Trophoblast cell (in vitro differentiated cells and primary cell): ENCODE measurements around the gene SRR.

Experiments
- DNase-seq, 2 donors: peaks; one replicate each; pipeline ENCODE4 v3.0.0-alpha.2; 2016
- H2AFZ ChIP-seq: 2 replicates; pipeline ENCODE4 v1.6.1; 2013; ENCODE audit warnings: low read length, moderate library complexity, mild to moderate bottlenecking; ENCODE audit not compliant: insufficient read depth, poor library complexity
- H2AK5ac ChIP-seq: 2 replicates; pipeline ENCODE4 v1.6.1; 2013; ENCODE audit warnings: mild to moderate bottlenecking, low read length
- H2BK120ac ChIP-seq: 2 replicates; pipeline ENCODE4 v1.6.1; 2013; ENCODE audit warnings: low read length, mild to moderate bottlenecking, moderate library complexity; ENCODE audit not compliant: insufficient read depth, poor library complexity
- H2BK12ac ChIP-seq: 2 replicates; pipeline ENCODE4 v1.6.1; 2013; ENCODE audit warnings: mild to moderate bottlenecking, low read length, moderate library complexity
- H2BK5ac ChIP-seq: 2 replicates; pipeline ENCODE4 v1.6.1; 2013; ENCODE audit warnings: low read length, low read depth, moderate library complexity, mild to moderate bottlenecking; ENCODE audit not compliant: poor library complexity
- H3K14ac ChIP-seq: 2 replicates; pipeline ENCODE4 v1.6.1; 2013; ENCODE audit warnings: mild to moderate bottlenecking, low read length
- H3K18ac ChIP-seq: 2 replicates; pipeline ENCODE4 v1.6.1; 2013; ENCODE audit warnings: mild to moderate bottlenecking, low read length
- H3K23ac ChIP-seq: 2 replicates; pipeline ENCODE4 v1.6.1; 2013; ENCODE audit warnings: low read length
- H3K27ac ChIP-seq: 2 replicates; pipeline ENCODE4 v1.5.1; 2013; ENCODE audit warnings: low read depth, mild to moderate bottlenecking, inconsistent platforms, low read length, moderate library complexity
- H3K27me3 ChIP-seq: 2 replicates; pipeline ENCODE4 v1.6.1; 2013; ENCODE audit warnings: inconsistent platforms, mild to moderate bottlenecking, low read length, moderate library complexity; ENCODE audit not compliant: insufficient read depth
- H3K36me3 ChIP-seq, 2 experiments: 1 replicate in 1 of 2; 2 replicates in 1 of 2; pipeline ENCODE4 v1.6.1; 2013; ENCODE audit warnings: low read length in 2 of 2, mild to moderate bottlenecking in 2 of 2, moderate library complexity in 1 of 2; ENCODE audit not compliant: insufficient read depth in 2 of 2, control insufficient read depth in 1 of 2
- H3K4ac ChIP-seq: 2 replicates; pipeline ENCODE4 v1.6.1; 2013; ENCODE audit warnings: low read depth, mild to moderate bottlenecking, low read length, moderate library complexity
- H3K4me1 ChIP-seq, 2 experiments: 1 replicate in 1 of 2; 2 replicates in 1 of 2; pipeline ENCODE4 v1.6.1; 2013; ENCODE audit warnings: low read length in 2 of 2, mild to moderate bottlenecking in 2 of 2, moderate library complexity in 1 of 2; ENCODE audit not compliant: insufficient read depth in 2 of 2, control insufficient read depth in 1 of 2
- H3K4me2 ChIP-seq: 2 replicates; pipeline ENCODE4 v1.6.1; 2013; ENCODE audit warnings: inconsistent platforms, mild to moderate bottlenecking, low read length, moderate library complexity
- H3K4me3 ChIP-seq: 2 replicates; pipeline ENCODE4 v1.5.1; 2013; ENCODE audit warnings: mild to moderate bottlenecking, low read depth, low read length, inconsistent platforms
- H3K79me1 ChIP-seq: one replicate; pipeline ENCODE4 v1.6.1; 2013; ENCODE audit warnings: low read length
- H3K79me2 ChIP-seq: 2 replicates; pipeline ENCODE4 v1.6.1; 2013; ENCODE audit warnings: low read length, mild to moderate bottlenecking; ENCODE audit not compliant: control insufficient read depth, insufficient read depth, poor library complexity
- H3K9ac ChIP-seq: 2 replicates; pipeline ENCODE4 v1.6.1; 2013; ENCODE audit warnings: mild to moderate bottlenecking, low read length
- H3K9me3 ChIP-seq: 2 replicates; pipeline ENCODE4 v1.6.1; 2013; ENCODE audit warnings: low read depth, mild to moderate bottlenecking, control low read depth, inconsistent platforms, low read length; ENCODE audit not compliant: insufficient read depth
- H4K12ac ChIP-seq: 2 replicates; pipeline ENCODE4 v1.6.1; 2013; ENCODE audit warnings: low read depth, mild to moderate bottlenecking, low read length, moderate library complexity
- H4K8ac ChIP-seq: 2 replicates; pipeline ENCODE4 v1.6.1; 2013; ENCODE audit warnings: low read depth, mild to moderate bottlenecking, low read length, moderate library complexity
- H4K91ac ChIP-seq: one replicate; pipeline ENCODE4 v1.6.1; 2013; ENCODE audit warnings: low read depth, mild to moderate bottlenecking, low read length, moderate library complexity
- WGBS: extraction: QIAGEN DNeasy Blood & Tissue Kit; methylation state at CpG from one replicate; pipeline ENCODE4 v1.1.7; 2013; ENCODE audit warnings: missing lambda C conversion rate; ENCODE audit not compliant: insufficient read length, insufficient coverage; ENCODE audit errors: extremely low coverage; 5-methylcytosine and 5-hydroxymethylcytosine counted together

Gene SRR

DNA sequence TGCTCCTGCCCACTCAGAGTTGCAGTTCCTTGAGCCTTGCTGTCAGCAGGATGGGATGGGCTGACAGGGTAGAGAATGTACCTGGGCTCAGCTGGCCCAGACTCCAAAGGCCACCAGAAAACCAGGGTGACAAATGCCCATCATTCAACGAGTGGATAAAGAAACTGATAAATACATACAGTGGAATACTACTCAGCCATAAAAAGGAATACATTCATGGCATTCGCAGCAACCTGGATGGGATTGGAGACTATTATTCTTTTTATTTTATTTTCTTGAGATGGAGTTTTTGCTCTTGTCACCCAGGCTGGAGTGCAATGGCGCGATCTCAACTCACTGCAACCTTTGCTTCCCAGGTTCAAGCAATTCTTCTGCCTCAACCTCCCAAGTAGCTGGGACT is 53.5 kb downstream of the SRR start:
- Histone ChIP-seq H2AFZ (no peak overlapping the region), H2AK5ac (no peak overlapping the region), H3K9me3 (peaks cover 1% of the 10 kb centered on the region), H3K4ac (no peak overlapping the region), H2BK120ac (no peak overlapping the region), H3K18ac (no peak overlapping the region), H2BK5ac (no peak overlapping the region), H3K23ac (no peak overlapping the region), H3K9ac (no peak overlapping the region), H3K14ac (no peak overlapping the region), H3K4me1 (no peaks in the 10 kb centered on the region), H3K79me2 (no peaks in the 10 kb centered on the region), H3K27me3 (no peaks in the 10 kb centered on the region), H4K91ac (no peak overlapping the region), H3K4me3 (no peak overlapping the region), H4K12ac (no peak overlapping the region), H3K27ac (no peak overlapping the region), H3K36me3 (peaks cover 14 to 24% of the 10 kb centered on the region in 2 experiments), H4K8ac (no peak overlapping the region), H2BK12ac (no peak overlapping the region), H3K79me1 (no peaks in the 10 kb centered on the region), H3K4me2 (no peak overlapping the region)
- no peak for DNase-seq
- WGBS = no CpG with 5 or more reads among the region's 4 CpGs

DNA sequence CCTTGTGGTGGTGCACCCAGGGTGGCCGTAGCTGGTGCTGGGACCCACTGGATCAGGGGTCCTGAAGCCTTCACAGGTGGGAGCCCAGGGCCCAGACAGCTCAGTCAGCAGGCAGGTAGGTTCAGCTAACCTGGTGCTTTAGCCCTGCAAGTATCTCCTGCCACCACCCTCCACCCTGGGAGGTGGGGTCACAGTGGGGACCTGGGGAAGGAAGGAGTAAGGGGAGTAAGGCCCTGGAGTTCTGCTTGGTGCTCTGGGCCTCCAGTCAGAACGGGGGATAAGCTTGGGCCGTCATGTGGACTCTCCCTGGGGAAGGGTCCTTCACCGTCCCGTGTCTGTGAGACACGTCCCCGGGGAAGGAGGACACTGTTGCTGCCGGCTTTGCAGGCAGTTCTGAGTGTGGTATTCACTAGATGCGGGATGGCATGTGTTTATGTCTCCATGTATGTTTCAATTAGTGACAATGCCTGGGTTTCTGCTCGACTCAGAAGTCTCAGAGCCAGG is 54.2 kb downstream of the SRR start:
- no peaks in the 10 kb centered on the region for H3K4me1 ChIP-seq
- H4K12ac ChIP-seq = no peak overlapping the region
- no peak overlapping the region for H3K23ac ChIP-seq
- no peak overlapping the region for H3K27ac ChIP-seq
- H3K14ac ChIP-seq = no peak overlapping the region
- H3K79me1 ChIP-seq = no peaks in the 10 kb centered on the region
- H4K91ac ChIP-seq = no peak overlapping the region
- H3K9ac ChIP-seq = no peak overlapping the region
- H3K4me3 ChIP-seq = no peak overlapping the region
- H4K8ac ChIP-seq = no peak overlapping the region
- H3K4ac ChIP-seq = no peak overlapping the region
- no peak overlapping the region for H2BK5ac ChIP-seq
- no peak overlapping the region for H3K18ac ChIP-seq
- no peaks in the 10 kb centered on the region for H3K27me3 ChIP-seq
- H3K9me3 ChIP-seq = peaks cover 1% of the 10 kb centered on the region
- H3K79me2 ChIP-seq = no peaks in the 10 kb centered on the region
- H2AK5ac ChIP-seq = no peak overlapping the region
- H2BK120ac ChIP-seq = no peak overlapping the region
- no peak overlapping the region for H2BK12ac ChIP-seq
- H2AFZ ChIP-seq = no peak overlapping the region
- no peak for DNase-seq
- peaks cover 20 to 31% of the 10 kb centered on the region in 2 experiments for H3K36me3 ChIP-seq
- H3K4me2 ChIP-seq = no peak overlapping the region
- no CpG with 5 or more reads among the region's 10 CpGs for WGBS

DNA sequence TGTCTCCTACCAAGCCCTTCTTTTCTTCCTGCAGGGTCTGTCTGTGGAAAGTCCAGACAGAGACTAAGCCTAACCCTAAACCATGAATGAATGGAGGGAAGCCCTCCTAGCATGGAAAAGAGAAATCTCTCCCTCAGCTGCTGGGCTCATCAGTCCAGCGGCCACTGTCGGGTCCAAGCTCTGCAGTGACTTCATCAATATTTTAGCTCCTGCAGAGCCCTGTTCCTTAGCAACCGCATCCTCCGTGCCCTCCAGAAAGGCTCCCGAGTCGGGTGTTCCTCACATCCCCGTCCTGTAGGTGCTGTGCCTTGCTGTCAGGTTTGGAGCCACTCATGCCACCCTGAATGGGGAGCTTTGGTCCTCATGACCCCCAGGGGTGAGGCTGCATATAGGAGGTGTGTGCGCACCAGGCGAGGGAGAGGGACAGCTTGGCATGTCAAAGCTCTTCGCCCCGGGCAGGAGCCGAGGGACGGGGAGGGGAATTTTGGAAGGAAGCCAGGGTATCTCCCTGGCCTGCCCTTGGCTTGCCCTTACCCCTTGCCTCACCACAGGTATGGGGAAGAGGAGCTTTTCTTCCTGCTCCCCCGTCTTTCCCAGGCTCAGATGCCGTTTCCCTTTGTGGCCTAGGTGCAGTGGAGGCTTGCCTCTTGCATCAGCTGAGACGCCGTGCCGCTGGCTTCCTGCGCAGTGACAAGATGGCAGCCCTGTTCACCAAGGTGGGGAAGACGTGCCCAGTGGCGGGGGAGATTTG is 57.4 kb downstream of the SRR start:
- H3K18ac ChIP-seq = no peak overlapping the region
- H2AK5ac ChIP-seq = no peak overlapping the region
- no peak overlapping the region for H3K9ac ChIP-seq
- H3K14ac ChIP-seq = no peak overlapping the region
- H4K12ac ChIP-seq = no peak overlapping the region
- H2BK120ac ChIP-seq = no peak overlapping the region
- H3K27ac ChIP-seq = no peak overlapping the region
- H3K9me3 ChIP-seq = peaks cover 1% of the 10 kb centered on the region
- H2BK12ac ChIP-seq = no peak overlapping the region
- peaks cover 46 to 60% of the 10 kb centered on the region in 2 experiments for H3K36me3 ChIP-seq
- H4K91ac ChIP-seq = no peak overlapping the region
- H3K4me3 ChIP-seq = no peak overlapping the region
- no peak overlapping the region for H3K4ac ChIP-seq
- H2AFZ ChIP-seq = no peak overlapping the region
- no peak overlapping the region for H4K8ac ChIP-seq
- no peak for DNase-seq
- H3K79me1 ChIP-seq = no peaks in the 10 kb centered on the region
- H3K27me3 ChIP-seq = no peaks in the 10 kb centered on the region
- H3K4me1 ChIP-seq = no peaks in the 10 kb centered on the region
- no peak overlapping the region for H3K23ac ChIP-seq
- no peak overlapping the region for H2BK5ac ChIP-seq
- no peak overlapping the region for H3K4me2 ChIP-seq
- no peaks in the 10 kb centered on the region for H3K79me2 ChIP-seq
- WGBS = no CpG with 5 or more reads among the region's 21 CpGs

DNA sequence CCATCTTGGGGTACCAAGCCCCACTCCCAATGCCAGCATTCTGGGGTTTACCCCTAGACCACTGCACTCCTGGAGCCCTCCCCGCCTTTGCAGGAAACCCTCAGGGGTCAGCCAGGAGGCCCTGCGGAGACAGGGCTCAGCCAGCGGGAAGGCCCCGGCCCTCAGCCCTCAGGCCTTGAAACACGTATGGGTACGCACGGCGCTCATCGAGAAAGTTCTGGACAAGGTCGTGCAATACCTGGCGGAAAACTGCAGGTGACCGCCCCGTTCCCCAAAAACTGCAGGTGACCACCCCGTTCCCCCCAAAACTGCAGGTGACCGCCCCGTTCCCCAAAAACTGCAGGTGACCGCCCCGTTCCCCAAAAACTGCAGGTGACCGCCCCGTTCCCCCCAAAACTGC is 58.3 kb downstream of the SRR start:
- no peak overlapping the region for H3K27ac ChIP-seq
- no peak overlapping the region for H2BK120ac ChIP-seq
- no peaks in the 10 kb centered on the region for H3K4me1 ChIP-seq
- H3K79me1 ChIP-seq = no peaks in the 10 kb centered on the region
- H2AFZ ChIP-seq = no peak overlapping the region
- H3K18ac ChIP-seq = no peak overlapping the region
- H4K8ac ChIP-seq = no peak overlapping the region
- peaks cover 1% of the 10 kb centered on the region for H3K9me3 ChIP-seq
- no peaks in the 10 kb centered on the region for H3K27me3 ChIP-seq
- H3K4me3 ChIP-seq = no peak overlapping the region
- no CpG with 5 or more reads among the region's 20 CpGs for whole genome bisulfite sequencing
- H3K9ac ChIP-seq = no peak overlapping the region
- H2BK12ac ChIP-seq = no peak overlapping the region
- no peak overlapping the region for H2AK5ac ChIP-seq
- H3K4me2 ChIP-seq = no peak overlapping the region
- no peak overlapping the region for H3K4ac ChIP-seq
- DNase-seq = no peak
- no peak overlapping the region for H3K14ac ChIP-seq
- no peak overlapping the region for H2BK5ac ChIP-seq
- no peak overlapping the region for H4K12ac ChIP-seq
- no peak overlapping the region for H3K23ac ChIP-seq
- H3K36me3 ChIP-seq = peaks cover 52 to 67% of the 10 kb centered on the region in 2 experiments
- H3K79me2 ChIP-seq = no peaks in the 10 kb centered on the region
- H4K91ac ChIP-seq = no peak overlapping the region
